ENCODE results near the gene TRIM34. TPM values are rescaled to one million over a fixed set of nuclear protein-coding genes. Genes with fewer than 3 reads are reported as not detected.

Gene TRIM34
- total RNA-seq, 1 experiment from 2014 or later: 0.66 TPM

- Mint-ChIP-seq H3K36me3 (no peaks in the 10 kb centered on the region), H3K27me3 (ENCODE audit: low read depth) (no peaks in the 10 kb centered on the region), H3K4me1 (no peaks in the 10 kb centered on the region), H3K27ac (no peak overlapping the region), H3K9me3 (no peaks in the 10 kb centered on the region), H3K4me3 (no peak overlapping the region)
- no peak for ATAC-seq
- POLR2A ChIA-PET: no interaction called here
- CTCF ChIA-PET: no interaction called here
- no peak for TF ChIP-seq ATF3 (CRISPR knock-in tag; conservative IDR thresholded peaks at IDR 0.05)
- no peak for TF ChIP-seq NFYB (CRISPR knock-in tag; conservative IDR thresholded peaks at IDR 0.05; ENCODE audit: low read depth)
- no peak for DNase-seq (ENCODE audit: low spot score)
These were observed 18.8 kb downstream of the TRIM34 start for GRCh38 chr11:5643585-5643984.

DNA sequence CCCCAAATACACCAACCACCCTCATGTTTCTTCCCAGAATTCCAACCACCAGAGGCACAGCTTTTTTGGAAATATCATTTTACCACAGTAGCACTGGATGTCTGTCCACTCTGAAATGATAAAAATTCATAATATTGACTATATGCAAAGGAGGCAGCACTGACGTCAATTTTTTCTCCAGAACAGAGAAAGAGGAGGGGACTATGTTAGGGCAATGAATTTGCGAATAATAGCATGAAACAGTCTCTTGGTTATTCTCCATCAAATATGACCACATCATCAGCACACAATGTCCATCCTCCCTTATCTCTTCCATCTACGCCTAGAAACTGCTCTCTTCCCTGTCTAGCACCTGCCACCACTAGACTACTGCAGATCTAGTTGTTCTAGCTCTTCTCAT, 21.3 kb downstream of the TRIM34 start:
- CTCF ChIA-PET: no interaction called here
- POLR2A ChIA-PET: no interaction called here
- no peak for DNase-seq (ENCODE audit: low spot score)
- Mint-ChIP-seq H3K27me3 (ENCODE audit: low read depth) (no peaks in the 10 kb centered on the region), H3K27ac (no peak overlapping the region), H3K4me3 (no peak overlapping the region), H3K9me3 (no peaks in the 10 kb centered on the region), H3K4me1 (no peaks in the 10 kb centered on the region), H3K36me3 (no peaks in the 10 kb centered on the region)
- ATAC-seq: no peak
- no peak for TF ChIP-seq GRHL2 (CRISPR knock-in tag; IDR thresholded peaks at IDR 0.05; ENCODE audit: insufficient replicate concordance, severe bottlenecking)
- TF ChIP-seq TCF7 (CRISPR knock-in tag; IDR thresholded peaks at IDR 0.05; ENCODE audit: low read depth): no peak
- no peak for TF ChIP-seq CREB1 (CRISPR knock-in tag; IDR thresholded peaks at IDR 0.05)
- TF ChIP-seq, protein P1, sequence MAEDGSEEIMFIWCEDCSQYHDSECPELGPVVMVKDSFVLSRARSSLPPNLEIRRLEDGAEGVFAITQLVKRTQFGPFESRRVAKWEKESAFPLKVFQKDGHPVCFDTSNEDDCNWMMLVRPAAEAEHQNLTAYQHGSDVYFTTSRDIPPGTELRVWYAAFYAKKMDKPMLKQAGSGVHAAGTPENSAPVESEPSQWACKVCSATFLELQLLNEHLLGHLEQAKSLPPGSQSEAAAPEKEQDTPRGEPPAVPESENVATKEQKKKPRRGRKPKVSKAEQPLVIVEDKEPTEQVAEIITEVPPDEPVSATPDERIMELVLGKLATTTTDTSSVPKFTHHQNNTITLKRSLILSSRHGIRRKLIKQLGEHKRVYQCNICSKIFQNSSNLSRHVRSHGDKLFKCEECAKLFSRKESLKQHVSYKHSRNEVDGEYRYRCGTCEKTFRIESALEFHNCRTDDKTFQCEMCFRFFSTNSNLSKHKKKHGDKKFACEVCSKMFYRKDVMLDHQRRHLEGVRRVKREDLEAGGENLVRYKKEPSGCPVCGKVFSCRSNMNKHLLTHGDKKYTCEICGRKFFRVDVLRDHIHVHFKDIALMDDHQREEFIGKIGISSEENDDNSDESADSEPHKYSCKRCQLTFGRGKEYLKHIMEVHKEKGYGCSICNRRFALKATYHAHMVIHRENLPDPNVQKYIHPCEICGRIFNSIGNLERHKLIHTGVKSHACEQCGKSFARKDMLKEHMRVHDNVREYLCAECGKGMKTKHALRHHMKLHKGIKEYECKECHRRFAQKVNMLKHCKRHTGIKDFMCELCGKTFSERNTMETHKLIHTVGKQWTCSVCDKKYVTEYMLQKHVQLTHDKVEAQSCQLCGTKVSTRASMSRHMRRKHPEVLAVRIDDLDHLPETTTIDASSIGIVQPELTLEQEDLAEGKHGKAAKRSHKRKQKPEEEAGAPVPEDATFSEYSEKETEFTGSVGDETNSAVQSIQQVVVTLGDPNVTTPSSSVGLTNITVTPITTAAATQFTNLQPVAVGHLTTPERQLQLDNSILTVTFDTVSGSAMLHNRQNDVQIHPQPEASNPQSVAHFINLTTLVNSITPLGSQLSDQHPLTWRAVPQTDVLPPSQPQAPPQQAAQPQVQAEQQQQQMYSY (CRISPR knock-in tag; IDR thresholded peaks at IDR 0.05): no peak
- TF ChIP-seq HMGXB4 (CRISPR knock-in tag; IDR thresholded peaks at IDR 0.05): no peak
- TF ChIP-seq NFYB (CRISPR knock-in tag; conservative IDR thresholded peaks at IDR 0.05; ENCODE audit: low read depth): no peak
- no peak for TF ChIP-seq SOX15 (CRISPR knock-in tag; IDR thresholded peaks at IDR 0.05)
- no peak for TF ChIP-seq ZNF671 (CRISPR knock-in tag; IDR thresholded peaks at IDR 0.05)
- TF ChIP-seq CREM (CRISPR knock-in tag; IDR thresholded peaks at IDR 0.05): no peak
- TF ChIP-seq, protein P2, sequence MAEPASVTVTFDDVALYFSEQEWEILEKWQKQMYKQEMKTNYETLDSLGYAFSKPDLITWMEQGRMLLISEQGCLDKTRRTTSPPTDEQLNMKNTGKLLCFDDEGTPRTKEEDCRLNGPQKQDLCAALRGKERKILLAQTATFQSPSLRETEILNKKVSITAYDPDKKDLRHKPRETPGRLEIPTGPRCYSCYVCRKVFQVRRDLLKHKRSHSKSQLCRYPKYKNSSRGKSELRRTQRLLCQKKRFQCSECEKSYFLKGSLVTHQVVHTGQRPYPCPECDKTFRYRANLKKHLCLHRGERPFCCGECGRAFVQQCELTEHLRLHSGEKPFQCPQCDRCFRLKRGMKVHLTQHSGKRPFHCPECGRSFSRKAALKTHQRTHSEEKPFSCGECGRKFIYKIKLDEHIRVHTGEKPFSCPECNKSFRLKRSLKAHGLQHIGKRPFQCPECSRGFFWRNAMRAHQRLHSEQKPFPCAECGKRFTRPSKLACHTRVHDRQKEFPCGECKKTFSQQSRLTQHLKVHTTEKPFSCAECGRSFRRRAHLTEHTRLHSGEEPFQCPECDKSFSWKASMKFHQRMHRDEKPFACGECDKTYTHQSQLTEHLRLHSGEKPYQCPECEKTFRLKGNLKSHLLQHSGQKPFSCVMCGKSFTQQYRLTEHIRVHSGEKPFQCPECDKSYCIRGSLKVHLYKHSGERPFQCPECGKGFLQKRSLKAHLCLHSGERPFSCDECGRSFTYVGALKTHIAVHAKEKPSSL (CRISPR knock-in tag; conservative IDR thresholded peaks at IDR 0.05): no peak
- TF ChIP-seq, protein P3, sequence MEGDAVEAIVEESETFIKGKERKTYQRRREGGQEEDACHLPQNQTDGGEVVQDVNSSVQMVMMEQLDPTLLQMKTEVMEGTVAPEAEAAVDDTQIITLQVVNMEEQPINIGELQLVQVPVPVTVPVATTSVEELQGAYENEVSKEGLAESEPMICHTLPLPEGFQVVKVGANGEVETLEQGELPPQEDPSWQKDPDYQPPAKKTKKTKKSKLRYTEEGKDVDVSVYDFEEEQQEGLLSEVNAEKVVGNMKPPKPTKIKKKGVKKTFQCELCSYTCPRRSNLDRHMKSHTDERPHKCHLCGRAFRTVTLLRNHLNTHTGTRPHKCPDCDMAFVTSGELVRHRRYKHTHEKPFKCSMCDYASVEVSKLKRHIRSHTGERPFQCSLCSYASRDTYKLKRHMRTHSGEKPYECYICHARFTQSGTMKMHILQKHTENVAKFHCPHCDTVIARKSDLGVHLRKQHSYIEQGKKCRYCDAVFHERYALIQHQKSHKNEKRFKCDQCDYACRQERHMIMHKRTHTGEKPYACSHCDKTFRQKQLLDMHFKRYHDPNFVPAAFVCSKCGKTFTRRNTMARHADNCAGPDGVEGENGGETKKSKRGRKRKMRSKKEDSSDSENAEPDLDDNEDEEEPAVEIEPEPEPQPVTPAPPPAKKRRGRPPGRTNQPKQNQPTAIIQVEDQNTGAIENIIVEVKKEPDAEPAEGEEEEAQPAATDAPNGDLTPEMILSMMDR (IDR thresholded peaks at IDR 0.05): no peak
- no peak for TF ChIP-seq ZNF396 (CRISPR knock-in tag; IDR thresholded peaks at IDR 0.05; ENCODE audit: borderline replicate concordance)
- no peak for TF ChIP-seq ATF6 (CRISPR knock-in tag; IDR thresholded peaks at IDR 0.05)
- TF ChIP-seq IRF1 (CRISPR knock-in tag; IDR thresholded peaks at IDR 0.05): no peak
- no peak for TF ChIP-seq ZNF219 (CRISPR knock-in tag; IDR thresholded peaks at IDR 0.05; ENCODE audit: borderline replicate concordance)
- no peak for TF ChIP-seq E2F4 (CRISPR knock-in tag; IDR thresholded peaks at IDR 0.05; ENCODE audit: borderline replicate concordance, low read depth)
